ENCODE results near the gene NR2E1. TPM values are rescaled to one million over a fixed set of nuclear protein-coding genes. Genes with fewer than 3 reads are reported as not detected.

NR2E1 gene
- total and polyA plus RNA-seq, 7 donors = not detected

DNA sequence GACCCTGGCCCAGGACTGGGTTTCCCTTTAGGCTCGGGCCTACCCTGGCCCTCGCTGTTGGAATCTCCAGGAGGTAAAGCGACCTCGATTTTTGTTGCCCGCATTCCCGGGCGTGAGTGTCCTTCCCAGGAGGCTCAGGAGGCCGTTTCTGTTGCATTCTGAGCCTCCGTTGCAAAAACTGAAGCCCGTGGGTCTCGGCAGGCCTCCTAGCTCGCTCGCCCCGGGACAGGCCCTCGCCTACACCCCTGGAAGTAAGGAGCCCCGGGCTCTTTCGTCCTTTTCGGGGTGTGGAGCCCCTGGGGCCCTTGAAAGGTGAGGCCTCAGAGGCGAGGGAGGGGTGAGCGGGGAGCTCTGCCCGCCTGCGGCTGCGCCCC lies 2.3 kb downstream of the NR2E1 start:
- no peaks in the 10 kb centered on the region for H3K9me3 ChIP-seq
- no peak overlapping the region for H3K27ac ChIP-seq
- H3K27me3 ChIP-seq = peaks cover 77 to 100% (median 95%) of the 10 kb centered on the region in 3 donors
- no peaks in the 10 kb centered on the region for H3K36me3 ChIP-seq
- H3K4me1 ChIP-seq = peaks cover 0 to 61% (median 54%) of the 10 kb centered on the region in 4 donors
- intact Hi-C loops (cut with DNase I) = no loop called here
- TF ChIP-seq POLR2AphosphoS5 (IDR thresholded peaks at IDR 0.05) = no peak
- no peak for TF ChIP-seq POLR2A (IDR thresholded peaks at IDR 0.05)
- TF ChIP-seq, protein P1, sequence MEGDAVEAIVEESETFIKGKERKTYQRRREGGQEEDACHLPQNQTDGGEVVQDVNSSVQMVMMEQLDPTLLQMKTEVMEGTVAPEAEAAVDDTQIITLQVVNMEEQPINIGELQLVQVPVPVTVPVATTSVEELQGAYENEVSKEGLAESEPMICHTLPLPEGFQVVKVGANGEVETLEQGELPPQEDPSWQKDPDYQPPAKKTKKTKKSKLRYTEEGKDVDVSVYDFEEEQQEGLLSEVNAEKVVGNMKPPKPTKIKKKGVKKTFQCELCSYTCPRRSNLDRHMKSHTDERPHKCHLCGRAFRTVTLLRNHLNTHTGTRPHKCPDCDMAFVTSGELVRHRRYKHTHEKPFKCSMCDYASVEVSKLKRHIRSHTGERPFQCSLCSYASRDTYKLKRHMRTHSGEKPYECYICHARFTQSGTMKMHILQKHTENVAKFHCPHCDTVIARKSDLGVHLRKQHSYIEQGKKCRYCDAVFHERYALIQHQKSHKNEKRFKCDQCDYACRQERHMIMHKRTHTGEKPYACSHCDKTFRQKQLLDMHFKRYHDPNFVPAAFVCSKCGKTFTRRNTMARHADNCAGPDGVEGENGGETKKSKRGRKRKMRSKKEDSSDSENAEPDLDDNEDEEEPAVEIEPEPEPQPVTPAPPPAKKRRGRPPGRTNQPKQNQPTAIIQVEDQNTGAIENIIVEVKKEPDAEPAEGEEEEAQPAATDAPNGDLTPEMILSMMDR (IDR thresholded peaks at IDR 0.05) = no peak
- TF ChIP-seq EP300 (IDR thresholded peaks at IDR 0.05) = no peak
- DNase-seq = no peak
- WGBS, 2 donors = 7 to 10% methylated on average over 23 of the region's 23 CpGs
- H3K4me3 ChIP-seq = peak overlapping the region in 3 of 4 donors; percentile 12 to 32 (median 13)

DNA sequence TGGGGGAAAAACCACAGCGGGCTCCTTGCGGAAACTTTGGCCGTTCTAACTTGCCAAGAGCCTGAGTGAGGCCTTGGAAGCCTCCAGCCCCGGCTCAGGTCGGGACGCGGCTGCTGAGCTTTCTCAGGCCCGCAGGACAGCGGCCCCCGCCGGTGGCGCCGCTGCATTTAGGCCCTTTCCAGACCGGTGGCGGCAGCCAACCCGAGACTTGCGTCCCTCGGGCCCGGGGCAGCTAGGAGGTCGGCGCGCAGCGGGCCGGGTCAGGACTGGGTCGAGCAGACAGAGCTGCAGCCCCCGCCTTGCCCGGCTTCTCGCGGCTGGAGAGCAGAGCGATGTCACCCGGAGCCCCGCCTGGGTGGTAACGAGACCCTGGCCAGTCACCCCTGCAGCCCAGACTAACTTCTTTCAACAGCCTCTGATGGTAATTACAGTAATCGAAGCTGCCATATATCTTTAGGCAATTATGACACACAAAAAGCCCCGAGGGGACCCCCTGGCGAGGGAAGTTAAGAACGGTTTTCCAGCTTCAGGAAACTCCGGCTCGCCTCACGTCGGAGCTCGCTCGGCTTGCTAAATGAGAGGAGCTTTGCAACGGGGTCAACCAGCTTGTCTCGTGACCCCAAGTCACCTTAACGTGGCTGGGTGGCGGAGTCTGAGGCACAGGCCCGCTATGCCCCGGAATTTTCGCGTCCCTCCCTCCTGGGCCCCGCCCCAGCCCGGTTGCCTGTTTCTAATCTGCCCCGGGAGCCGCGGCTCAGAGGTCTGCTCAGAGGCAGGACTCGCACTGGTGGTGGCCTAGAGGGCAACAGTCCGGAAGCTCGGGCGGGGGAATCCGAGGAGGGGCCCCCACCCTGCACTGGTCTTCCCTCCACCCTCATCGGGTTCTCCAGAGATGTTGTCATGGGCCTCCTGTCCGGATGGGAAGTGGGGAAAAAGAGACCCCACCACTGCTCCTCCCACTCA lies 3.0 kb downstream of the NR2E1 start:
- Histone ChIP-seq H3K4me3 (peak overlapping the region in 3 of 4 donors; percentile 12 to 32 (median 13)), H3K9me3 (no peaks in the 10 kb centered on the region), H3K27me3 (peaks cover 70 to 100% (median 95%) of the 10 kb centered on the region in 3 donors), H3K4me1 (peaks cover 0 to 61% (median 54%) of the 10 kb centered on the region in 4 donors), H3K27ac (no peak overlapping the region), H3K36me3 (no peaks in the 10 kb centered on the region)
- intact Hi-C loops (cut with DNase I) = no loop called here
- no peak for DNase-seq
- TF ChIP-seq EP300 (IDR thresholded peaks at IDR 0.05) = no peak
- TF ChIP-seq POLR2A (IDR thresholded peaks at IDR 0.05) = no peak
- TF ChIP-seq, protein P1 (IDR thresholded peaks at IDR 0.05) = peak in 2 of 4 experiments; percentile 14 to 16
- 2 to 4% methylated on average over 63 of the region's 63 CpGs for WGBS, 2 donors

DNA sequence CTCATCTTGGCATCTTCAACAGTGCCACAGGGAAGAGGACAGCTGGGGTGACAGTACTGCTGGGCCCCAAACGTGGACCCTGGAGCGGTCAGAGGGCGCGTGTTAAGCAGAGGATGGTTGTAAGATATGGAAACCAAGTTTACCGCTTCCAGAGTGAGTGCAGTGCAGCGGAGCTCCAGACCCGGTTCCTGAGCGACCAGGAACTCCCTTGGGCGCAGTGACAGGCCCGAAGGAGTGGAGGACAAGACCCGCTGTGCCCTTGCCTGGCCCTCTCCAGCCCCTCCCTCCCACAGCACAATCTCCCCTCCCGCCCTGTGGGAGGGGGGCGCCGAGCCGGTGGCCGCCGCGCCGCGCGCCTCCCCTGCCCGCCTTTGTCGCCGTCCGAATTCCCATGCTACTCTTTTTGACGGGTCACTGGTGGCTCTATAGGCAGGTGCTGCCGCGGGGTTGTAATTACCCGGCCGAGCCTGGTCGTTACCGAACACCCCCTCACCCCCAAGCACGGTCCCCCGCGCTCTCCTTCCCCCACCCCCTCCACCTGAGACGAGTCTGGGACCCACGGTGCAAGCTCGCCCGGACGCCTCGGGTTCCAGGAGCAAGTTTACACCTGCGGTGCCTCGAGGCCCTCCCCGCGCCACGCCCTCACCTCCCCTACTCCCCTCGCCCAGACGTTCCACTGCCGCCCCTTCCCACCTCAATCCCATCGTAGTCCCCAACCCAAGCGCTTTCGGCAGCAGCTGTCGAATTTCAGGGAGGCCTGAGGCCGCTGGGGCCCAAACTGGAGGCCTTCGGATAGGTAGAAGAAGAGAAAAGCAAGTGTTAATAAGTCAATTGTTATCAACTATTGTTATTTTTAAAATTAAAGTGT lies 3.9 kb downstream of the NR2E1 start:
- TF ChIP-seq, protein P1 (IDR thresholded peaks at IDR 0.05) = no peak
- TF ChIP-seq POLR2A (IDR thresholded peaks at IDR 0.05) (no peak), EP300 (IDR thresholded peaks at IDR 0.05) (no peak), POLR2AphosphoS5 (IDR thresholded peaks at IDR 0.05) (no peak)
- no peaks in the 10 kb centered on the region for H3K36me3 ChIP-seq
- peak overlapping the region in 2 of 4 donors; percentile 12 to 32 for H3K4me3 ChIP-seq
- H3K9me3 ChIP-seq = no peaks in the 10 kb centered on the region
- intact Hi-C loops (cut with DNase I) = no loop called here
- WGBS, 2 donors = 8% methylated on average over 55 of the region's 55 CpGs
- no peak overlapping the region for H3K27ac ChIP-seq
- no peak for DNase-seq
- H3K4me1 ChIP-seq = peaks cover 0 to 52% (median 49%) of the 10 kb centered on the region in 4 donors
- peaks cover 67 to 100% (median 94%) of the 10 kb centered on the region in 3 donors for H3K27me3 ChIP-seq

DNA sequence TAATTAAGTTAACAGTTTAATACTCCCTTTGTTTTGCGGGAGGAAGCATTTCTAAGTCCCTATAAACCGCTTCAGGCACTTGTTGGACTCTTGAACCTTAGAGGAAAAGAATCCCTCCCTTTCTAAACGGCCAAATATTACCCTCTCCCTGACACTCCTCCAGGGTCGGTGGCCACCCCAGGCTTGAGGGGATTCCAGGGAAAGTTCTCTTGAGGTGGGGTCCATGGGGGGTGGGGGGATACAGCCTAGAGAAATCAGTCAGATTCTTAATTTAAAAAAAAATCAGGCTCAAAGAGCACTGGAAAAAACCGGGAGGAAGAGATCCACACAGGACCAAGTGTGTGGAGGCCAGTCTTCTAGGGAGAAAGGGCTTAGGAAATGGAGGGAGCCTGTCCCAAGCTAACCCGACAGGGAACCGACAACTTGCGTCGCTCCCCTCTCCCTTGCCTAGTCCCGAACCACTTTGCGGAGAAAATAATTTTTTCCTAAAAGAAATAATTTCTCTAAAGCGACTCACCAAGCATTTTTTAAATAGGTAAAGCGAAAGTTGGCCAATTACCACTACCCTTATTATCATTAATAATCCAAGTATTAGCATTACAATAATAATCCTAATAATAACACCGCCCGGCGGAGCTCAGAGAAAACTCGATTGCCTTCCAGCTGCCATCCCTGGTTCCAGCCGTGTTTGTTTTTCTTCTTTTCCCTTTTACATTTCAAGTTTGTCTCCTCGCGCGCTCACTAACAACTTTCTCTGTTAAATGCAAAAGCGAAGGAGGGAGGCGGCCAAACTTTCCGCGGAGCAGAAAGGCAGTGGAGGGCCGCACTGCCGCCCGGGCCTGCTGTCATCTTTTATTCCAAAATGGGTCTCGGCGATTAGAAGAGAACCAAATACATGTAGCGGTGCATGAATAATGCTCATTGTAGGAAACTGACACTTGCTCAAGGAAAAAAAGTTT lies 4.8 kb downstream of the NR2E1 start:
- Histone ChIP-seq H3K4me1 (peaks cover 0 to 50% (median 46%) of the 10 kb centered on the region in 4 donors), H3K9me3 (no peaks in the 10 kb centered on the region), H3K36me3 (no peaks in the 10 kb centered on the region), H3K27me3 (peaks cover 67 to 100% (median 94%) of the 10 kb centered on the region in 3 donors), H3K27ac (no peak overlapping the region), H3K4me3 (no peak overlapping the region)
- WGBS, 2 donors = 12 to 20% methylated on average over 31 of the region's 31 CpGs
- TF ChIP-seq POLR2A (IDR thresholded peaks at IDR 0.05) = no peak
- TF ChIP-seq, protein P1 (IDR thresholded peaks at IDR 0.05) = no peak
- intact Hi-C loops (cut with DNase I) = no loop called here
- DNase-seq = no peak
